ENCODE data around the gene SF3B6.

Gene SF3B6

GRCh38 chr2:24082787-24083566, 6.9 kb upstream of the SF3B6 start:
- TF ChIP-seq CTCF (IDR thresholded peaks at IDR 0.05; ENCODE audit: low read length, missing control alignments): no peak
- no peak for DNase-seq (ENCODE audit: low read depth)
- H3K4me3 ChIP-seq (replicated peaks; ENCODE audit: low read depth, low read length): peak overlapping the region; percentile 73

GRCh38 chr2:24080701-24081100, 4.6 kb upstream of the SF3B6 start:
- no peak for TF ChIP-seq CTCF (IDR thresholded peaks at IDR 0.05; ENCODE audit: low read length, missing control alignments)
- no peak overlapping the region for H3K4me3 ChIP-seq (replicated peaks; ENCODE audit: low read depth, low read length)
- no peak for DNase-seq (ENCODE audit: low read depth)

- no peak for DNase-seq (ENCODE audit: low read depth)
- TF ChIP-seq CTCF (IDR thresholded peaks at IDR 0.05; ENCODE audit: low read length, missing control alignments): no peak
- H3K4me3 ChIP-seq (replicated peaks; ENCODE audit: low read depth, low read length): peak overlapping the region; percentile 98
Measured at GRCh38 chr2:24077879-24078278, 1.8 kb upstream of the SF3B6 start.

- TF ChIP-seq CTCF (IDR thresholded peaks at IDR 0.05; ENCODE audit: low read length, missing control alignments): no peak
- peak; percentile 20 for DNase-seq (ENCODE audit: low read depth)
- H3K4me3 ChIP-seq (replicated peaks; ENCODE audit: low read depth, low read length): peak overlapping the region; percentile 98
Measured at GRCh38 chr2:24077535-24077877, 1.4 kb upstream of the SF3B6 start.

GRCh38 chr2:24076849-24077534, 866 bp upstream of the SF3B6 start:
- no peak for TF ChIP-seq CTCF (IDR thresholded peaks at IDR 0.05; ENCODE audit: low read length, missing control alignments)
- DNase-seq (ENCODE audit: low read depth): no peak
- H3K4me3 ChIP-seq (replicated peaks; ENCODE audit: low read depth, low read length): peak overlapping the region; percentile 98

- no peak for DNase-seq (ENCODE audit: low read depth)
- peak overlapping the region; percentile 98 for H3K4me3 ChIP-seq (replicated peaks; ENCODE audit: low read depth, low read length)
- no peak for TF ChIP-seq CTCF (IDR thresholded peaks at IDR 0.05; ENCODE audit: low read length, missing control alignments)
Measured at GRCh38 chr2:24075259-24075658, 867 bp downstream of the SF3B6 start.

Data from fibroblast of pulmonary artery (primary cell).